C4-2B (cell line): ENCODE measurements around the gene ZCCHC2.

Experiments
- ZFX ChIP-seq: fragments of 450-650 bp; IDR thresholded peaks from 2 replicates; pipeline ENCODE4 v1.6.1; 2017
- TF ChIP-seq, protein P1 (sequence below): fragments of 450-650 bp; conservative IDR thresholded peaks from 2 replicates; pipeline ENCODE4 v1.5.1; 2017; ENCODE audit warnings: mild to moderate bottlenecking

DNA sequence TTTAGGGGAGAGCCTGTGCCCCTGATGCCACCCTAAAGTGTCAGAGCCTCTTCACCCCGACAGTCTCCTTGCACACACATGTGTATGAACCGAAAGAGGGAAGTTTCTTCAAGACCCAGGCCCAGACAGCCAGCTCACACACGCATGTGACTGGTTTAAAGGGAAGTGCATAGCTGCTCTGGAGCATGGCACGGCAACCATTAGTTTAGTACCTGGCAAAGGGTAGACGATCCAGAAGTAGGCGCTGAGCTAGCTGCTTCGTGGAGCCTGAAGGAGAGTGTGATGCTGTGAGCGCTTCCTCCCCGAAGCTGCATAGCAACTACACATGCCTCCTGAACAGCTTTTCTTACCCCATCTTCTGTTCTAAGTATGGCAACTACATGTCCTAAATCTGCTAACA, 91.7 kb downstream of the ZCCHC2 start:
- TF ChIP-seq, protein P1, sequence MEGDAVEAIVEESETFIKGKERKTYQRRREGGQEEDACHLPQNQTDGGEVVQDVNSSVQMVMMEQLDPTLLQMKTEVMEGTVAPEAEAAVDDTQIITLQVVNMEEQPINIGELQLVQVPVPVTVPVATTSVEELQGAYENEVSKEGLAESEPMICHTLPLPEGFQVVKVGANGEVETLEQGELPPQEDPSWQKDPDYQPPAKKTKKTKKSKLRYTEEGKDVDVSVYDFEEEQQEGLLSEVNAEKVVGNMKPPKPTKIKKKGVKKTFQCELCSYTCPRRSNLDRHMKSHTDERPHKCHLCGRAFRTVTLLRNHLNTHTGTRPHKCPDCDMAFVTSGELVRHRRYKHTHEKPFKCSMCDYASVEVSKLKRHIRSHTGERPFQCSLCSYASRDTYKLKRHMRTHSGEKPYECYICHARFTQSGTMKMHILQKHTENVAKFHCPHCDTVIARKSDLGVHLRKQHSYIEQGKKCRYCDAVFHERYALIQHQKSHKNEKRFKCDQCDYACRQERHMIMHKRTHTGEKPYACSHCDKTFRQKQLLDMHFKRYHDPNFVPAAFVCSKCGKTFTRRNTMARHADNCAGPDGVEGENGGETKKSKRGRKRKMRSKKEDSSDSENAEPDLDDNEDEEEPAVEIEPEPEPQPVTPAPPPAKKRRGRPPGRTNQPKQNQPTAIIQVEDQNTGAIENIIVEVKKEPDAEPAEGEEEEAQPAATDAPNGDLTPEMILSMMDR = no peak
- no peak for TF ChIP-seq ZFX
